Measurements from ENCODE around the gene RUNX3.

GRCh38 chr1:24975391-24975790 is 45.3 kb upstream of the RUNX3 start:
- TF ChIP-seq CTCF (IDR thresholded peaks at IDR 0.05) (no peak), POLR2A (IDR thresholded peaks at IDR 0.05) (no peak)
